Skeletal muscle satellite cell (primary cell): ENCODE results near the gene CROCC2.

Experiments used
- H3K27me3 ChIP-seq: 2 replicates; pipeline ENCODE4 v1.7.0; 2013; ENCODE audit warnings: low read length; ENCODE audit not compliant: control insufficient read depth, insufficient read depth
- H3K36me3 ChIP-seq: 2 replicates; pipeline ENCODE4 v1.7.0; 2013; ENCODE audit warnings: mild to moderate bottlenecking, control low read depth, low read length; ENCODE audit not compliant: insufficient read depth
- H3K4me1 ChIP-seq: 2 replicates; pipeline ENCODE4 v1.7.0; 2013; ENCODE audit warnings: low read length; ENCODE audit not compliant: control insufficient read depth, insufficient read depth
- H3K4me2 ChIP-seq: 2 replicates; pipeline ENCODE4 v1.7.0; 2013; ENCODE audit warnings: mild to moderate bottlenecking, low read length
- H3K4me3 ChIP-seq: 2 replicates; pipeline ENCODE4 v1.7.0; 2013; ENCODE audit warnings: low read length
- H3K9ac ChIP-seq: 2 replicates; pipeline ENCODE4 v1.7.0; 2013; ENCODE audit warnings: mild to moderate bottlenecking, low read depth, low read length, moderate library complexity
- H3K9me3 ChIP-seq: replicated peaks from 2 replicates; pipeline ENCODE4 v1.7.0; 2013; ENCODE audit warnings: mild to moderate bottlenecking, control low read depth, low read length

Gene CROCC2

DNA sequence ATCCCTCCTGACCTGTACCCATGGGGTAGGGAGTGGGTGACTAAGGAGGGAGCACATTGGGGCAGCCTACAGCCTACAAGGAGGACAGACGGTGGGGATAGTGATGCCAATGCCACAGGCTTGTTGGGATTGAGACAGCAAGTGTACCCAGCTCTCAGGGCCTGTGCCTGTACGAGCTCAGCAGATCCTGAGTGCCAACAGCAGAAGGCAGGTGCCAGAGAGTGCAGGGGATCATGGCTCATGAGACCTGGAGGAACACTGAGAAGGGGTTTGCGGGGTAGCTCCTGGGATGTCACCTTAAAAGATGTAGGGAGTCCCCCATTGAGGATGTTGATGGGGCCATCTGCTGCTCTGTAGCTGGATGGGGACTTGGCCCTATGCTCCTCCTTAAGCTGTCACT lies 82.0 kb downstream of the CROCC2 start:
- no peaks in the 10 kb centered on the region for H3K36me3 ChIP-seq
- no peak overlapping the region for H3K9ac ChIP-seq
- peaks cover 37% of the 10 kb centered on the region for H3K4me1 ChIP-seq
- H3K4me2 ChIP-seq, result no peak overlapping the region
- peaks cover 10% of the 10 kb centered on the region for H3K9me3 ChIP-seq
- H3K4me3 ChIP-seq, result no peak overlapping the region
- H3K27me3 ChIP-seq, result no peaks in the 10 kb centered on the region

DNA sequence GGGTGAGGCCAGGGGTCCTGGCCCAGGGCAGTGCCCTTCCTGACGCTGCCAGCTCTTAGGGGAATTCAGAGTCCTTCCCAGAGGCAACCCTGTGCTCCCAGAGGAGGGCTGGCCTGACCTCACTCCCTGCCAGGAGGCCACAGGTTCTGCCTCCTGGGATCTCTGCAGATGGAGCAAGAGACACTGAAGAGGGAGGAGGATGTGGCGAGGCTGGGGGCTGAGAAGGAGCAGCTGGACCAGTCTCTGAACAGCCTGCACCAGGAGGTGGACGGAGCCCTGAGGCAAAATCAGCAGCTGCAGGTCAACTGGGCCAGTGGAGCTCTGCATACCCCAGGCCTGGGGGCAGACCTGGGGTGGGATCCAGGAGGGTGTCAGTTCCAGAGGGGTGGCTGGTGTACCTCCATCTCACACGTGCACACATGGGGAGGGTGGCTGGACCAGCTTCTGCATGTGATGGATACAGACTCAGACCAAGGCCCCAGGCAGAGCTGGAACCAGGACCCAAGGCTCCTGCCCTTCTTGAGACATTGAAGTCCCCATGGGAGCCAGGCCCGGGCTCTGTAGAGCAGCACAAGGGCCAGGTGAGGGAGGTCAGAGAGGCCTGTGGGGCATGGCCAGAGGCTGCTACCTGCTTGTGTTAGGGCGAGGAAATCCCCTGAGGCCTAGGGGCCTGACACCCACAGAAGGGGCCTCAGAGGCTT lies 82.6 kb downstream of the CROCC2 start:
- Histone ChIP-seq H3K4me2 (no peak overlapping the region), H3K9me3 (peaks cover 10% of the 10 kb centered on the region), H3K9ac (no peak overlapping the region), H3K4me1 (peaks cover 37% of the 10 kb centered on the region), H3K36me3 (no peaks in the 10 kb centered on the region), H3K4me3 (no peak overlapping the region), H3K27me3 (no peaks in the 10 kb centered on the region)

DNA sequence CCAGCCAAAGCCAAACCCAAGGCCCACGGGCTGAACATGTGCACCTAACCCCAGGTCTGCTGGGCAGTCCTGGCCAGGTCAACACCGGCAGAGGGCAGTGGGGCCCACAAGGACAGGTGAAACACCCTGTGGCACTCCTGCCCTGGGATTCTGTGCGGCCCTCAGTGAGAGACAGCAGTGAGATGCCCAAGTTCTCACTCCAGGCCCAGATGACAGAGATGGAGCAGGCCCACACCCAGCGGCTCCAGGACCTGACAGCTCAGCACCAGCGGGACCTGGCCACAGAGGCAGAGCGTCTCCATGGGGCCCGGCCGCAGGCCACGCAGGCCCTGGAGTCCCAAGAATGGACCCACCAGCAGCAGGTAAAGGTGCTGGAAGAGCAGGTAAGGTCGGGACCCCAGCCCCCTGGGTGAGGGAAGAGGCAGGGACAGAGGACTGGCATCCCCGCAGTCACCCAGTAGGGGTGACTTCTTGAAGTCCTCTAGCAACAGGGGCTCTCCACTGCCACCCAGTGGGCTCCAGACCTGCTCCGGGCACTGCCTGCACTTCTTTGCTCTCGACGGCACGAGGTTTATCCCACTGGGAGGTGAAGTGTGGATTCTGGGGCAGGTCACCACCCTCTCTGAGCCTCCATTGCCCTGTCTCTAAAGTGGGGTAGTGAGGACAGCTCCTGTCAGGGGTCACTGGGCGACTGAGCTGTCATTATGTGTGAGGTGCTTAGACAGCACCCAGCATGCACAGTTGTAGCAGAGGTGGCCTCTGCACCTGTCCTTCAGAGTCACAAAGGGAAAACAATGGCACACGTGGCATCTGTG lies 83.5 kb downstream of the CROCC2 start:
- H3K9ac ChIP-seq, result no peak overlapping the region
- H3K4me2 ChIP-seq, result no peak overlapping the region
- peaks cover 42% of the 10 kb centered on the region for H3K4me1 ChIP-seq
- H3K36me3 ChIP-seq, result no peaks in the 10 kb centered on the region
- no peaks in the 10 kb centered on the region for H3K27me3 ChIP-seq
- H3K4me3 ChIP-seq, result no peak overlapping the region
- peaks cover 10% of the 10 kb centered on the region for H3K9me3 ChIP-seq

DNA sequence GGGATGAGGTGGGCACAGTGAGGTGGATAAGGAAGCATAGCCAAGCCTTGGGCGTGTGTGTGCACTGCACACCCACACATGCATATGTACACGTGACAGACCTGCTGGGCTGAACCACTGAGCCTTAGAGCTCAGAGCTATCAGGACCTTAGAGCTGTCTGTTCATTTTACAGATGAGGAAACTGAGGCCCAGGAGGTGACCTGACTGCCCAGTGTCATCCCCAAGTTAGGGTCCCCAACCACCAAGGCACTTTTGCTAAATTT lies 84.1 kb downstream of the CROCC2 start:
- H3K27me3 ChIP-seq, result no peaks in the 10 kb centered on the region
- peaks cover 43% of the 10 kb centered on the region for H3K4me1 ChIP-seq
- H3K4me3 ChIP-seq, result no peak overlapping the region
- peaks cover 10% of the 10 kb centered on the region for H3K9me3 ChIP-seq
- no peak overlapping the region for H3K9ac ChIP-seq
- H3K4me2 ChIP-seq, result no peak overlapping the region
- no peaks in the 10 kb centered on the region for H3K36me3 ChIP-seq

DNA sequence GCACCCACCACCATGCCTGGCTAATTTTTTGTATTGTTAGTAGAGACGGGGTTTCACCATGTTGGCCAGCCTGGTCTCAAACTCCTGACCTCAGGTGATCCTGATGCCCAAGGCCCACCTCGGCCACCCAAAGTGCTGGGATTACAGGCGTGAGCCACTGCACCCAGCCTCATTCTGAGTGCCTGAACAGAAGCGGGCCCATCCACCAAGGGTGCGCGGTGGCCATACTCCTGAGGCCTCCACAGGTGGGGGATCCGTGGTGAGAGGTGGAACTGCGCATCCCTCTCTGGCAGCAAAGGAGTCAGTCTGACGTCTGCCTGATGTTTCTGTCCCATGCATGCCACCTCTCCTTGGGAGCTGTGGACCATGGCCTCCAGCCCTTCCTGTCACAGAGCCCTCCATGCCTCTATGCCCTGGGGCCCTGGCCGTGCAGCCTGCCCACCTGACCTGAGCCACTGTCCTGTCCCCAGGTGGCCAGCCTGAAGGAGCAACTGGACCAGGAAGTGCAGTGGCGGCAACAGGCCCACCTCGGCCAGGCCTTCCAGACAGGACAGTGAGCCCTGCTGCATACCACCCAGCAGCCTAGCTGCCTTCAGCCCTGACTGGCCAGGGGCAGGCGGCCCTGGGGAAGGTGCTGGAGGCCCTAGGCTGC lies 84.7 kb downstream of the CROCC2 start:
- Histone ChIP-seq H3K27me3 (no peaks in the 10 kb centered on the region), H3K9ac (peak overlapping the region; percentile 56), H3K36me3 (no peaks in the 10 kb centered on the region), H3K4me3 (peak overlapping the region; percentile 52), H3K9me3 (peaks cover 10% of the 10 kb centered on the region), H3K4me1 (peaks cover 43% of the 10 kb centered on the region), H3K4me2 (peak overlapping the region; percentile 64)

DNA sequence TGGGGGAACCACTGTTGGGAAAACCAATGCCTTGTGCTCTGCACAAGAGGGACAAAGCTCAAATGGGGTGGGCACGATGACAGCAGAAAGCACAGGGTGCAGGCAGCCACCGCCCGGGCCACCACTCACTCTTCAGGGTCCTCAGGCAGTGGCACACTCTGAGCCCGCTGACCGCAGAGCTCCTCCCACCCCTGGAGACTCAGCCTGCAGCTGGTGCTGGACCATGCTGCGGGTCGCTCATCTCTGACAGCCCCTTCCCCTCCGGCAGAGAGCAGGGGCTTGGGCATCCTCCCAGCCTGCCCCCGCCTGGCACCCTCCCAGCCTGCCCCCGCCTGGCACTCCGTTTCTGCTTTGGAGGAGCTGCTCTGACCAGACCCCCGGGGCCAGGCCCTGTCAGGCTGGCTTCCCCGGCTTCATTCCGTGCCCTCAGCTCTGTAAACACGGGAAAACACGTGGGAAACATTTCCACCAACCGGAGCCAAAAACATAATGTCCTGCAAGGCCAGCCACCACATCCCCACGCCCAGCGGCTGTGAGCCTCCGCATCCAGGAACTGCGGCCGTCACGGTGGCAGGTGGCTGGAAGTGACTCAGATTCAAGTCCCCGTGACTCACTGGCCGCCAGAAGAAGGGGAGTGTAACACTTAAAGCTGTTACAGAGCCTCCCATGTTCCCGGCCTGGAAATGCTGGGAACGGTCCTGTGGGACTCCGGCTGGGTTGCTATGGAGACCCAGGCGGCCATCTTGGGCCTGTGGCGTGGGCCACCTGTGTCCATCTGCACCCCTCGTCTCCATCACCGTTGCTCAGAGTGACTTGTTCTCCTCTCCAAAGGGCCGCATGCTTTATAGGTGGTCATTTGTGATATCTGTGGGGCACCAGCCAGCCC lies 85.5 kb downstream of the CROCC2 start:
- Histone ChIP-seq H3K36me3 (no peaks in the 10 kb centered on the region), H3K27me3 (no peaks in the 10 kb centered on the region), H3K4me1 (peaks cover 45% of the 10 kb centered on the region), H3K4me3 (peak overlapping the region; percentile 52), H3K9me3 (peaks cover 10% of the 10 kb centered on the region), H3K4me2 (peak overlapping the region; percentile 64), H3K9ac (peak overlapping the region; percentile 56)

DNA sequence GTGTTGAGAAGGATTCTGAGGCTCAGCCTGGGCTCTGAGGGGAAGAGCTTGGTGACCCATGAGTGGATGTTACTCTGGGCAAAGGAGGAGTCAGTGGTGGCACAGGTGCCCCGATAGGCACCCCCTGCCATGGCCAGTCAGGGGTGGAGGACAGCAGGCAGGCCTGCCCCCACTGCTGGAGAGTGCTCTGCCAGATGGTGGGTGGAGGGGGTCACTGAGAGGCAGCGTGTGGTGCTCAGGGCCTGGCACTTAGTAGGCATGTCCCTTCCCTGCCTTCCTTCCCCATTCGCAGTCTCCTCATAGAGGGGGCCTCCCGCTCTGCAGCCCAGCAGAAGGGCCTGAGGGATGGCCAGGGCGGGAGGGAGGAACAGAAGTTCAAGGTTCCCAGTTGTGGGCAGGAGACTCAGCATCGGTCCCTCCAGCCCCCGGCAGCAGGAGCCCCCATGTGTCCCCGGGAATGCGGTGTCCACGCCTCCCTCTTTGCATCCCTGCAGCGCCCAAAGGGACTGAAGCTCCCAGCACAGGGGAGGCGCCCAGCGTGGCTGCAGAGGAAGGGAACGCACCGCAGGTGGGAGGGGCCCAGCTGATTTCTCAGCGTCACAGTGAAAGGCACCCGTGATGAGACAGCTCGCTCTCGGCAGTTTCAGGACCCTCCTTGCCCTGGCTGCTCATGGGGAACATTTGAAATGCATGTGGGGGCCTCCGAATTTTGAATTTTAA lies 86.6 kb downstream of the CROCC2 start:
- no peak overlapping the region for H3K9ac ChIP-seq
- H3K4me3 ChIP-seq, result no peak overlapping the region
- H3K27me3 ChIP-seq, result no peaks in the 10 kb centered on the region
- H3K4me2 ChIP-seq, result no peak overlapping the region
- peaks cover 10% of the 10 kb centered on the region for H3K9me3 ChIP-seq
- peaks cover 45% of the 10 kb centered on the region for H3K4me1 ChIP-seq
- no peaks in the 10 kb centered on the region for H3K36me3 ChIP-seq

DNA sequence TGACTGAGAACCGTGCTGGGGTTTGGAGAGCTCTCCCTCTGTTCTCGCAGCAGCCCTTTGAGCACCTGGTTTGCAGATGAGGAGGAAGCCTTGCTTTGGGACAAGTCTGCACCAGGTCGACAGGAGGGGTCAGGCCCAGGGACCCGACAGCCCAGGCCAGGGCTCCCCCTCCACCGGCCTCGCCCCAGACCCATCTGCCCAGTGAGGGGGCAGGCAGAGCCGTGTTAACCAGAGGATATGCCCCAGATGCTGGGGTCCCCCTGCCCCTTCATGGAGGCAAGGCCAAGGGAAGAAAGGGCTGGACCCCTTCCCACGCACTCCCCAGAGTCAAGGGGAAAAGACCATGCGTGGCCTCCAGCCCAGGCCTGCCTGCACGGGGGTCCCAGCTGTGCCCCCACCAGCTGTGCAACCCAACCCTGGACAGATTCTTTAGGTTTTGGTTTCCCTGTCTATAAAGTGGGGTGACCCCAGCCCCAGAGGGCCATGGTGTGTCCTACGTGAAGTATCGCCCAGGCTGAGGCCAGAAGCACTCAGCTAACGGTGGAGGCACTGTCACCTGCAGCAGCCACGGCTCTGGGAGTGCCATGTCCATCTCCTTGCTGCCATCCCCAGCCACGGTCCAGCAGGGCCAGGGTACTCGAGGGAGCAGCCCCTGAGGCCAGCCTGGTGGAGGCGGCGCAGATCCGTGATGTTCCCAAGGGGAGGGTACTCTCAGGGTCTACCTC lies 87.5 kb downstream of the CROCC2 start:
- H3K4me1 ChIP-seq, result peaks cover 47% of the 10 kb centered on the region
- no peak overlapping the region for H3K4me2 ChIP-seq
- no peak overlapping the region for H3K9ac ChIP-seq
- no peaks in the 10 kb centered on the region for H3K27me3 ChIP-seq
- peaks cover 1% of the 10 kb centered on the region for H3K9me3 ChIP-seq
- H3K36me3 ChIP-seq, result no peaks in the 10 kb centered on the region
- no peak overlapping the region for H3K4me3 ChIP-seq

DNA sequence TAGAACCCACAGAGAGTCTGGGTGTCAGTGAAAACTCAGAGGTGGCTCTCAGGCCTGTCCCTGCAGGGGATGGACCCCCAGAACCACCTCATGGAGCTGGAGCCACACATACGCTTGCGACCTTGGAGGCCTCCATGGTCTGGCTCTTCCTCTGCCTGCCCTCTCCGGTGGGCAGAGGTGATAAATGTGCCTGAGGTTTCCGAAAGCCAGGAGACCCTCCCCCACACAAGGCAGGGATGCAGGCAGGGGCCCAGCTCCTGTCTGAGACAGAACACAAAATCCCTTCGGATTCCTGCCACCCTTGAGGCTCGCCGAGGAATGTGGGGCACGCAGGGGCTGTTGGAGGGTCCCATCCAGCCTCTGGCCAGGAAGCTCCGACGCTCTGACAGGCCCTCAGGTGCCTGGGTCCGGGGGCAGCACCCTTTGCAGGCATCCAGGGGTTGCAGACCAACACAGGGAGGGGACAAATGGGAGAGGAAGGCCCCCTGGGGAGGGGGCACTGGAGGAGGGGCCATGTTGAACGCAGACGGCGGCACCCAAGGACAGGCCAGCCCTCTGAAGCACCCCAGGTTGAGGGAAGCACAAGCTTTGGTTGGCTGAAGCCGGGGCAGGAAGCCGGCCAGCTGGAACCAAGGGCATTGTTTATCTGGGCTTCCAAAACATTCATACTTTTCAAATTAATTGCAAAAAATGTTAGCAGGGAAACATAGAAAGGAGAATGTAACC lies 88.2 kb downstream of the CROCC2 start:
- no peak overlapping the region for H3K4me2 ChIP-seq
- H3K4me3 ChIP-seq, result no peak overlapping the region
- no peaks in the 10 kb centered on the region for H3K9me3 ChIP-seq
- H3K36me3 ChIP-seq, result no peaks in the 10 kb centered on the region
- H3K4me1 ChIP-seq, result peaks cover 47% of the 10 kb centered on the region
- H3K9ac ChIP-seq, result no peak overlapping the region
- no peaks in the 10 kb centered on the region for H3K27me3 ChIP-seq
